ENCODE measurements around the gene MAMSTR.

The MAMSTR gene

DNA sequence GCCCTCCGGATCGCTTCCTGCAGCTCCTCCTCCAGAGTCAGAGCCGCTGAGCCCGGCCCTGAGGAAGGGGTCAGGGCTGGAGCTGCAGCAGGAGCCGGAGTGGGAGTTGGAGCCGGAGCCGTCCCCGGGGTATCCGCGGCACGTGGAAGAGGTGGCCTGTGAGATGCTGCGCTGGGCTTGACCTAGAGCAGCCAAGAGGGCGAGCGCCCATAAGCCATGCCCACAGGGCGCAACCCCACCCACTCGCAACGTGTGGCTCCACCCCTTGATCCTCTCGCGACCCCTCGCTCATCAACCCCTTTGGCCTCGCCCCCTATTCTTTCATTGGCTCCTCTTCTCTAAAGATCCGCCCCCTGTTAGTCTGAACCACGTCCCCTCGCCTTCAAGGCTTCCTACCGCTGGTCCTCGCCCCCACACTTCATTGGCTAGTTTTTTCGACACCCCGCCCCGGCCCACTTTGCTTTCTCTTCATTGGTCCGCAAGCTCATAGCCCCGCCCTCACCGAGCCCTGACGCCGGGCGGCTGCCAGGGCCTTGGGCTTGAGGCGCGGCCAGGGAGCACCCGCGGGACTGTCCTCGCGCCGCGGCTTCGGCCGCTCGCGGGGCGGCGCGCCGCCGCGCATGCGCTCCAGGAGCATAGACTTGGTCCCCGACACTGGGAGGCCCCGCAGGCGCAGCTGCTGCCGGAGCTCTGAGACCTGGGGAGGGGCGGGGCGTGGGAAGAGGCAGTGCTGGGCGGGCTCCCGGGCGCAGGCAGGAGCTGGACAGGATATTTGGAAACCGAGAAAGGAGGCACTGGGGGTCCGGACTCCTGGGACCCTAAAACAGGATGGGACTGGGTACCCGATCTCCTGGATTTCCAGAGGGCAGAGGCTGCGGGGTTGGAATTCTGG lies 5.4 kb downstream of the MAMSTR start:
- TF ChIP-seq, protein P1, sequence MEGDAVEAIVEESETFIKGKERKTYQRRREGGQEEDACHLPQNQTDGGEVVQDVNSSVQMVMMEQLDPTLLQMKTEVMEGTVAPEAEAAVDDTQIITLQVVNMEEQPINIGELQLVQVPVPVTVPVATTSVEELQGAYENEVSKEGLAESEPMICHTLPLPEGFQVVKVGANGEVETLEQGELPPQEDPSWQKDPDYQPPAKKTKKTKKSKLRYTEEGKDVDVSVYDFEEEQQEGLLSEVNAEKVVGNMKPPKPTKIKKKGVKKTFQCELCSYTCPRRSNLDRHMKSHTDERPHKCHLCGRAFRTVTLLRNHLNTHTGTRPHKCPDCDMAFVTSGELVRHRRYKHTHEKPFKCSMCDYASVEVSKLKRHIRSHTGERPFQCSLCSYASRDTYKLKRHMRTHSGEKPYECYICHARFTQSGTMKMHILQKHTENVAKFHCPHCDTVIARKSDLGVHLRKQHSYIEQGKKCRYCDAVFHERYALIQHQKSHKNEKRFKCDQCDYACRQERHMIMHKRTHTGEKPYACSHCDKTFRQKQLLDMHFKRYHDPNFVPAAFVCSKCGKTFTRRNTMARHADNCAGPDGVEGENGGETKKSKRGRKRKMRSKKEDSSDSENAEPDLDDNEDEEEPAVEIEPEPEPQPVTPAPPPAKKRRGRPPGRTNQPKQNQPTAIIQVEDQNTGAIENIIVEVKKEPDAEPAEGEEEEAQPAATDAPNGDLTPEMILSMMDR (IDR thresholded peaks at IDR 0.05; ENCODE audit: low read length) = no peak
- no peak for TF ChIP-seq EZH2 (optimal IDR thresholded peaks at IDR 0.05; ENCODE audit: low read depth, low read length)
- no peak for TF ChIP-seq EZH2phosphoT487 (IDR thresholded peaks at IDR 0.05; ENCODE audit: low read length)
- Histone ChIP-seq H3K79me2 (ENCODE audit: low read length) (no peaks in the 10 kb centered on the region), H3K27ac (ENCODE audit: low read length) (no peak overlapping the region), H2AFZ (ENCODE audit: low read length) (peak overlapping the region; percentile 100), H3K27me3 (replicated peaks; ENCODE audit: insufficient read depth, low read length) (peaks cover 62% of the 10 kb centered on the region), H3K9me3 (replicated peaks; ENCODE audit: insufficient read depth, low read length) (no peaks in the 10 kb centered on the region), H3K36me3 (replicated peaks; ENCODE audit: insufficient read depth, low read length) (no peaks in the 10 kb centered on the region), H3K9me2 (replicated peaks; ENCODE audit: insufficient read depth, low read length) (no peaks in the 10 kb centered on the region), H3K4me1 (ENCODE audit: low read length) (0 out of 2 replicates have a peak, but pooled peaks cover 4% of the 10 kb centered on the region), H3F3A (ENCODE audit: insufficient read depth, low read length) (no peaks in the 10 kb centered on the region), H3K4me3 (ENCODE audit: low read length) (peak overlapping the region; percentile 74), H3K4me2 (ENCODE audit: low read depth, low read length) (peak overlapping the region; percentile 100), H3K9ac (ENCODE audit: low read length) (peak overlapping the region; percentile 65; the same call in 1 of the 2 replicates), H4K20me1 (ENCODE audit: insufficient read depth, low read length) (no peaks in the 10 kb centered on the region)
- peak; percentile 99 for DNase-seq

DNA sequence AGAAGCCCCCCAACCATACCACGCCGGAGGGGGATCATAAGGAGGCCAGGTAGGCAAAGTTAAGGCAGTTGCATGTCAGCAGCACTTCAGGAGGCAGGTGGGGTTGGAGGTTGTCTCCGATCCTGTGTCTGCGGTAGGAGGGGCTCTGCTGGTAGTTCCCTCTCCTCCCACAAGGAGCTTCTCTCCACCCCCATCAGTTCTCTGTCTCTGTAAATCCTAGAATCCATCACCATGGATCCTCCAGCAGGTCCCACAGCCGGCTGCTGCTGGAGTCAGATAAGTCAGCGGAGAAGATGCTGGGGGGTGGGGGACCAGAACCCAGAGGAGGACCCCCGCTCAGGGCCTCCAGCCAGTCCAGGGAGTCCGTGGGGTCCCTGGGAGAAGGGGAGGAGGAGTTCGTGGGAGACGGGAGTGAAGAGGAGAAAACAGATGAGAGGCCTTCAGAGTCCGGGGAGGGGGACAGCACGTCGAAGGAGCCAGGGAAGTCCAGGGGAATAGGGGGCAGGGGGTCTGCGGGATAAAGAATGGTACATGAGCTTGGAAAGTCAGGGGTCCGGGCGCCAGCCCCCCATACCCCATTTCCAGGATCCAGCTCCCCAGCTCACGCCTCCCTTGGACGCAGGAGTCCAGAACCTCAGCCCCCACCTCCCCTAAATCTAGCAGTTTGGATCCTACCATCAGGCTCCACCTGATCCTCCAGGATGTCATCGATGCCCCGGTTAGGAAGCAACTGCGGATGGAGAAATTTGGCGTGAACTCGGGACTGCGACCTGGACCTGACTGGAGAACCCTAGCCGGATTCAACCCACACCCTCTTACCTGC lies 6.3 kb downstream of the MAMSTR start:
- H3K27me3 ChIP-seq (replicated peaks; ENCODE audit: insufficient read depth, low read length) = peaks cover 65% of the 10 kb centered on the region
- H4K20me1 ChIP-seq (ENCODE audit: insufficient read depth, low read length) = no peaks in the 10 kb centered on the region
- 0 out of 2 replicates have a peak overlapping the region, but pooled peaks have one; percentile 9 for H3K9ac ChIP-seq (ENCODE audit: low read length)
- H3K79me2 ChIP-seq (ENCODE audit: low read length) = no peaks in the 10 kb centered on the region
- 0 out of 2 replicates have a peak, but pooled peaks cover 4% of the 10 kb centered on the region for H3K4me1 ChIP-seq (ENCODE audit: low read length)
- TF ChIP-seq, protein P1 (IDR thresholded peaks at IDR 0.05; ENCODE audit: low read length) = no peak
- TF ChIP-seq EZH2phosphoT487 (IDR thresholded peaks at IDR 0.05; ENCODE audit: low read length) (no peak), EZH2 (optimal IDR thresholded peaks at IDR 0.05; ENCODE audit: low read depth, low read length) (no peak)
- no peaks in the 10 kb centered on the region for H3F3A ChIP-seq (ENCODE audit: insufficient read depth, low read length)
- H3K36me3 ChIP-seq (replicated peaks; ENCODE audit: insufficient read depth, low read length) = no peaks in the 10 kb centered on the region
- no peak for DNase-seq
- H3K9me2 ChIP-seq (replicated peaks; ENCODE audit: insufficient read depth, low read length) = no peaks in the 10 kb centered on the region
- H3K4me2 ChIP-seq (ENCODE audit: low read depth, low read length) = peak overlapping the region; percentile 95
- peak overlapping the region; percentile 87 for H2AFZ ChIP-seq (ENCODE audit: low read length)
- no peaks in the 10 kb centered on the region for H3K9me3 ChIP-seq (replicated peaks; ENCODE audit: insufficient read depth, low read length)
- H3K27ac ChIP-seq (ENCODE audit: low read length) = no peak overlapping the region
- peak overlapping the region; percentile 65 for H3K4me3 ChIP-seq (ENCODE audit: low read length)

DNA sequence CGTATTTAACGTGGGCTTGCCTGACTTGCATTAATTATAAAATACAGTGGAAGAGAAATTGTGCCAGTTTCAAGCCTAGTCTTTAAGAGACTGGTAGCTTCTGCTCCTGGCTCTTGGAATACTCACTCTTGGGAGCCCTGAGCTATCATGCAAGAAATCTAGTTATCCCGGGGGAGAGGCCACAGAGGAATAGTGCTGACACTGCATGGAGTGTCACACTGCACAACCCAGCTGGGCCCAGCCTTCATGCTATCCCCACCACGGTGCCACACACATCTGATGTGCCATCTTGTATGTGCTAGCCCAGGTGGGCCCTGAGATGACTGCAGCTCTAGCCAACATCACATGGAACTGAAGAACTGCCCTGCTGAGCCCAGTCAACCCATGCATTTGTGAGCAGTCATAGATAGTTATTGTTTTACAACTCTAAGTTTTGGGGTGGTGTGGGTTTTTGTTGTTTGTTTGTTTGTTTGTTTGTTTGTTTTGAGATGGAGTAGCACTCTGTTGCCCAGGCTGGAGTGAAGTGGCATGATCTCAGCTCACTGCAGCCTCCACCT lies 8.3 kb downstream of the MAMSTR start:
- Histone ChIP-seq H3K9me2 (replicated peaks; ENCODE audit: insufficient read depth, low read length) (no peaks in the 10 kb centered on the region), H2AFZ (ENCODE audit: low read length) (no peak overlapping the region), H3K79me2 (ENCODE audit: low read length) (no peaks in the 10 kb centered on the region)

More for the DNA sequence above, 8.3 kb downstream of the MAMSTR start:
- Histone ChIP-seq H4K20me1 (ENCODE audit: insufficient read depth, low read length) (no peaks in the 10 kb centered on the region), H3F3A (ENCODE audit: insufficient read depth, low read length) (no peaks in the 10 kb centered on the region), H3K4me1 (ENCODE audit: low read length) (0 out of 2 replicates have a peak, but pooled peaks cover 4% of the 10 kb centered on the region), H3K9ac (ENCODE audit: low read length) (no peak overlapping the region), H3K27me3 (replicated peaks; ENCODE audit: insufficient read depth, low read length) (peaks cover 64% of the 10 kb centered on the region), H3K27ac (ENCODE audit: low read length) (no peak overlapping the region), H3K4me2 (ENCODE audit: low read depth, low read length) (no peak overlapping the region), H3K4me3 (ENCODE audit: low read length) (no peak overlapping the region), H3K9me3 (replicated peaks; ENCODE audit: insufficient read depth, low read length) (no peaks in the 10 kb centered on the region), H3K36me3 (replicated peaks; ENCODE audit: insufficient read depth, low read length) (no peaks in the 10 kb centered on the region)
- TF ChIP-seq, protein P1 (IDR thresholded peaks at IDR 0.05; ENCODE audit: low read length) = no peak
- TF ChIP-seq EZH2 (optimal IDR thresholded peaks at IDR 0.05; ENCODE audit: low read depth, low read length) = no peak
- DNase-seq = no peak
